Heart left ventricle (tissue), 16 donors: Measurements from ENCODE around the gene SETD3. TPM values are rescaled to one million over a fixed set of nuclear protein-coding genes. Genes with fewer than 3 reads are reported as not detected.

Experiments used
- ATAC-seq, 4 donors: fragments of 200-7000 bp; cut with Tn5 transposase; one replicate each; pipeline ENCODE4 v1.9.1; 2020 to 2022; ENCODE audit warnings: moderate library complexity in 4 of 4, mild to moderate bottlenecking in 3 of 4, moderate number of reproducible peaks in 1 of 4
- DNase-seq, 5 donors: peaks; one replicate each; pipeline ENCODE4 v3.0.0-alpha.2; 2020
- H3K27ac ChIP-seq, 12 donors: fragments of 200-600 bp; sonication (generic) in 4 of 12; one replicate each; pipeline versions ENCODE4 v1.5.0 to v1.8.0; 2016 to 2022; ENCODE audit warnings: mild to moderate bottlenecking in 2 of 12
- H3K27me3 ChIP-seq, 9 donors: fragments of 200-600 bp; sonication (generic) in 2 of 9; one replicate each; pipeline versions ENCODE4 v1.5.1 to v1.8.0; 2016 to 2022; ENCODE audit warnings: mild to moderate bottlenecking in 3 of 9
- H3K36me3 ChIP-seq, 9 donors: fragments of 200-600 bp; sonication (generic) in 2 of 9; one replicate each; pipeline versions ENCODE4 v1.5.0 to v1.8.0; 2018 to 2022; ENCODE audit warnings: mild to moderate bottlenecking in 2 of 9
- H3K4me1 ChIP-seq, 12 donors: fragments of 200-600 bp; sonication (generic) in 4 of 12; one replicate each; pipeline versions ENCODE4 v1.5.0 to v1.8.0; 2016 to 2022; ENCODE audit warnings: mild to moderate bottlenecking in 3 of 12
- H3K4me3 ChIP-seq, 12 donors: fragments of 200-600 bp; sonication (generic) in 4 of 12; one replicate each; pipeline versions ENCODE4 v1.5.0 to v1.8.0; 2017 to 2022; ENCODE audit warnings: mild to moderate bottlenecking in 9 of 12, moderate library complexity in 4 of 12
- H3K9me3 ChIP-seq, 12 donors: fragments of 200-600 bp; sonication (generic) in 4 of 12; one replicate each; pipeline versions ENCODE4 v1.5.0 to v1.8.0; 2016 to 2022; ENCODE audit warnings: mild to moderate bottlenecking in 1 of 12
- CTCF ChIP-seq, 12 donors: fragments of 200-600 bp; sonication (generic) in 4 of 12; IDR thresholded peaks; one replicate each; pipeline versions ENCODE4 v1.5.0 to v1.8.0; 2018 to 2022; ENCODE audit warnings: antibody characterized with exemption in 12 of 12, mild to moderate bottlenecking in 5 of 12
- POLR2A ChIP-seq, 2 donors: fragments of 450-650 bp; IDR thresholded peaks; one replicate each; pipeline ENCODE4 v1.6.1; 2017; ENCODE audit warnings: antibody characterized with exemption in 2 of 2, mild to moderate bottlenecking in 2 of 2, moderate library complexity in 2 of 2
- WGBS, 4 donors: extraction: QIAGEN DNeasy Blood & Tissue Kit in 2 of 4; methylation state at CpG; one replicate each; pipeline versions ENCODE4 v1.1.5 to v1.1.7; 2013 to 2018; 5-methylcytosine and 5-hydroxymethylcytosine counted together
- intact Hi-C, 10 donors: fragments of 100-400 bp; cut with DNase I; formaldehyde crosslinking; loops; one replicate each; pipeline versions ENCODE4 v1.11.1 to v1.14.2; 2022
- polyA plus RNA-seq, 2 donors: library from polyadenylated mRNA; stranded (reverse); fragments of 200-250 nt; gene quantifications; one replicate each; pipeline ENCODE4 v1.2.3, GENCODE V29; 2013
- total RNA-seq, 9 donors: library from RNA; depleted of rRNA in 2 of 9; stranded (reverse); fragments of >200 nt in 2 of 9; fragmentation: NEBNext Ultra II Directional in 3 of 9; extraction: Animal tissue kit (Norgen Biotek cat#: 25700) in 3 of 9; gene quantifications; one replicate each; pipeline versions ENCODE4 v1.1.0 to v1.2.4, GENCODE V29; 2016 to 2023
- donor health status: ischemic (EF 13 %, LVEDD 7.1; RV severe dilation, severe dysfunction).
- donor health status: healthy with polysubstance abuse.
- donor health status: DM: no; HTN: yes; CAD: no.
- donor health status: DM: no; HTN: no; CAD: no.
- donor health status: ischemic (EF 25% LVEDD 6.9; RV normal size, moderate dysfunction).
- donor health status: ischemic (EF 25% LVEDD 5.7; RV mildly dilated, moderate dysfunction).
- donor health status: healthy.
- donor health status: DM: yes; HTN: yes; CAD: no.
- donor health status: ischemic (EF 35%, LVEDD 5.7; RV mildly dilated, moderate dysfunction).
- donor health status: nonischemic (EF 11% LVEDD 7.7; RV severe dilation, severe dysfunction).
- donor health status: DM: yes; HTN: yes; CAD: no.
- donor health status: PGD.
- donor health status: ischemic (EF 29% LVEDD 5.4; RV normal size, mild dysfunction).
- donor health status: nonischemic (EF 23%, LVEDD 6.1; RV moderate dilation, normal function).

SETD3 gene
- total and polyA plus RNA-seq, 11 donors: 49.7 to 130 (median 92.6) TPM

GRCh38 chr14:99480917-99481744 lies 472 bp upstream of the SETD3 start, which contains the start of gene CCNK:
Gene CCNK, plus strand, starts transcription at chr14:99481409. Its CDS starts 11,269 bp downstream, at chr14:99492678.
- TF ChIP-seq CTCF (IDR thresholded peaks at IDR 0.05): no peak
- TF ChIP-seq POLR2A (IDR thresholded peaks at IDR 0.05): peak; percentile 74 to 87
- WGBS, 4 donors: 0 to 1% (median 0%) methylated on average over 33 to 82 of the region's 82 CpGs
- DNase-seq (peak; percentile 100), ATAC-seq (peak; percentile 94 to 98 (median 97))
- Histone ChIP-seq H3K27me3 (no peaks in the 10 kb centered on the region), H3K4me1 (peaks cover 9 to 60% (median 43%) of the 10 kb centered on the region in 12 donors), H3K27ac (peak within 1 kb of the TSS; percentile 85 to 95 (median 92)), H3K4me3 (peak within 1 kb of the TSS; percentile 67 to 96 (median 86)), H3K36me3 (no peaks in the 10 kb centered on the region), H3K9me3 (no peaks in the 10 kb centered on the region)
- intact Hi-C loops: no loop called here

DNA sequence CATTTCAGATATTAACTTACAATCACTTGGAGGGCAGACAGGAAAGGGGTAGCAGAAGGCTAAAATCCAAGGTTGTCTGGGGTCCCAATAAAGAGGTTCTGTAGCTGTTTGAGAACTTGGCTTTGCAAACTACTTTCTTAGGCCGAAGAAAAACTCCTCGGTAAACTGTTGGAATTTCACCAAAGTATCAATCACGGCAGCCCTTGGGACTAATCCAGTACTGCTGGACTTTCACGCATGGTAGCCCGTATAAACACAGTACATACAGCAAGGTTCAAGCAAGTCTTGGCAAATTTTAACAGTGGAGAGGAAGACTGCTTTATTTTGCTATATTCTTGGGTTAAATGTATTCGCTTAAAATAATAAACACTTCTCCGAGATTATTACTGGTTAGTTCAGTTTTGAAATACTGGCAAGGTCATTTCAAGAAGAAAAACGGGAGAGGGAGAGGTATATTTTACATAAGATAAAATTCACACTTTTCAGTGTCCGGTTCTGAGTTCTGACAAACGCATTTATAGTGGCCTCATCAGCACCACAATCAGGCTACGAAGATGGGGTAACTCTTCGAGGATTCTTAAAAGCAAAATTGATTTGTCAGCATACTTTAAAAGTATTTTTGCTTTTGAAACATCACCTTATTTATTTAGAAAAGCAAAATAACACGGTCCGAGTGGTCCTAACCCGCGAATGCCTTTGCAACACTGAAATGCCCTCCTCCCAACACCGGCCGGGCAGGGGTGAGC lies 1.3 kb downstream of the SETD3 start:
- Histone ChIP-seq H3K27me3 (no peaks in the 10 kb centered on the region), H3K4me3 (peak overlapping the region; percentile 59 to 96 (median 83)), H3K27ac (peak overlapping the region; percentile 81 to 95 (median 90)), H3K36me3 (no peaks in the 10 kb centered on the region), H3K4me1 (peaks cover 10 to 72% (median 55%) of the 10 kb centered on the region in 12 donors), H3K9me3 (no peaks in the 10 kb centered on the region)
- DNase-seq: no peak
- 7 to 16% (median 11%) methylated on average over 18 of the region's 18 CpGs for WGBS, 4 donors
- TF ChIP-seq POLR2A (IDR thresholded peaks at IDR 0.05) (no peak), CTCF (IDR thresholded peaks at IDR 0.05) (peak in 1 of 12 donors; percentile 26)
- intact Hi-C loops: no loop called here
- ATAC-seq: no peak

DNA sequence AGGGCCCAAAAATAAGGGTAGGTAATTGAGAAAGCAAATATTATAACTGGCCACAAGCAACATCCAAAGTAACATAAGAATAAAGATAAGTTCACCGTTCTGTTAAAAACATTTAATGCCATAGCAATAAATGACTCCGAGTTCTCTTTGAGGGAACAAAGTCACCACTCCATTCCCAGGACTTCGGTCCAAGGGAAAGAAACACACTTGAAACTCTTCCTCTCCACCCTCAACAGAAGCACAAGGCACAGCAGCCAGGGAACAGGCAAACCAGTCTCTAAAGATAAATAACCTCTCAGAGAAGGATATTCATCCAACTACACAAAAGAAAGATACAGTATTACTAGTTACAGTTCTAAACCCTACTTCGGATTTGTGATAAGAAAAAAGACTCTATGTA lies 2.5 kb downstream of the SETD3 start:
- peak overlapping the region in 4 of 12 donors; percentile 81 to 89 (median 86) for H3K4me3 ChIP-seq
- intact Hi-C loops: no loop called here
- no peak overlapping the region for H3K27ac ChIP-seq
- H3K36me3 ChIP-seq: no peaks in the 10 kb centered on the region
- ATAC-seq (no peak), DNase-seq (no peak)
- H3K9me3 ChIP-seq: no peaks in the 10 kb centered on the region
- TF ChIP-seq POLR2A (IDR thresholded peaks at IDR 0.05) (no peak), CTCF (IDR thresholded peaks at IDR 0.05) (no peak)
- H3K4me1 ChIP-seq: peaks cover 10 to 66% (median 52%) of the 10 kb centered on the region in 12 donors
- 48 to 65% (median 58%) methylated on average over 4 of the region's 4 CpGs for WGBS, 4 donors
- H3K27me3 ChIP-seq: no peaks in the 10 kb centered on the region

GRCh38 chr14:99476864-99477263 lies 3.8 kb downstream of the SETD3 start:
- intact Hi-C loops: no loop called here
- Histone ChIP-seq H3K27me3 (no peaks in the 10 kb centered on the region), H3K4me3 (no peak overlapping the region), H3K4me1 (peaks cover 0 to 59% (median 42%) of the 10 kb centered on the region in 12 donors), H3K36me3 (no peaks in the 10 kb centered on the region), H3K9me3 (no peaks in the 10 kb centered on the region), H3K27ac (no peak overlapping the region)
- DNase-seq: no peak
- WGBS, 4 donors: 31 to 65% (median 39%) methylated on average over 1 of the region's 1 CpG
- TF ChIP-seq CTCF (IDR thresholded peaks at IDR 0.05): no peak
- no peak for TF ChIP-seq POLR2A (IDR thresholded peaks at IDR 0.05)
- no peak for ATAC-seq
